Endothelial cell of umbilical vein (primary cell): ENCODE data around the gene ANO1. TPM values are rescaled to one million over a fixed set of nuclear protein-coding genes. Genes with fewer than 3 reads are reported as not detected.

ENCODE experiments used
- BruUV-seq: library from RNA; stranded (reverse); fragments of 400-500 nt; replicated peaks from 2 replicates; lab custom pipeline; 2021; lab: Mats Ljungman, UMichigan
- CTCF ChIA-PET: fragments of 300-600, 350-600 bp; sonication (Branson Sonifier 250); formaldehyde crosslinking; loops from one replicate; lab custom pipeline; 2021; ENCODE audit warnings: antibody characterized with exemption, inconsistent platforms; lab: Charles Lee
- POLR2A ChIA-PET: fragments of 300-600, 350-600 bp; sonication (Branson Sonifier 250); formaldehyde crosslinking; loops from one replicate; lab custom pipeline; 2021; ENCODE audit warnings: antibody characterized with exemption, inconsistent platforms; lab: Charles Lee
- DNase-seq: peaks from one replicate; pipeline ENCODE4 v3.0.0-alpha.2; 2011; ENCODE audit warnings: low read depth, low spot score
- FAIRE-seq: peaks from 2 replicates; lab custom pipeline; 2011; peaks lifted over from hg19 to GRCh38; lab: Jason Lieb, UNC
- H2AFZ ChIP-seq: 2 replicates; pipeline ENCODE4 v1.6.0; 2012; ENCODE audit warnings: low read depth, low read length, control low read depth, inconsistent platforms
- H3K27ac ChIP-seq: 2 replicates; pipeline ENCODE4 v1.5.1; 2011; ENCODE audit warnings: low read depth, mild to moderate bottlenecking, control low read depth, low read length, moderate library complexity; ENCODE audit not compliant: insufficient read depth
- H3K27me3 ChIP-seq, 2 experiments: 2 replicates each; pipeline versions ENCODE4 v1.6.0 to v1.6.1; 2011; ENCODE audit warnings: low read length in 2 of 2, mixed read lengths in 1 of 2; ENCODE audit not compliant: control insufficient read depth in 2 of 2, insufficient read depth in 2 of 2
- H3K36me3 ChIP-seq, 2 experiments: 2 replicates in 1 of 2; 3 replicates in 1 of 2; pipeline ENCODE4 v1.5.1; 2011; ENCODE audit warnings: low read length in 2 of 2, mild to moderate bottlenecking in 1 of 2, moderate library complexity in 1 of 2; ENCODE audit not compliant: control insufficient read depth in 2 of 2, insufficient read depth in 2 of 2; ENCODE audit errors: extremely low read depth in 1 of 2
- H3K4me1 ChIP-seq: 3 replicates; pipeline ENCODE4 v1.5.1; 2011; ENCODE audit warnings: mild to moderate bottlenecking, low read length; ENCODE audit not compliant: control insufficient read depth, insufficient read depth; ENCODE audit errors: extremely low read depth
- H3K4me2 ChIP-seq: 2 replicates; pipeline ENCODE4 v1.6.1; 2011; ENCODE audit warnings: low read length, control low read depth, mixed read lengths; ENCODE audit not compliant: insufficient read depth
- H3K4me3 ChIP-seq, 3 experiments: fragments of 200-600 bp in 1 of 3; sonication (generic), shearing (Covaris generic) in 1 of 3; replicated peaks in 1 of 3; 2 replicates each; pipeline ENCODE4 v1.5.1; 2011 to 2016; ENCODE audit warnings: control low read depth in 3 of 3, low read length in 3 of 3, mild to moderate bottlenecking in 2 of 3, inconsistent platforms in 1 of 3, low read depth in 1 of 3, moderate library complexity in 1 of 3; ENCODE audit not compliant: insufficient read depth in 1 of 3
- H3K79me2 ChIP-seq: 2 replicates; pipeline ENCODE4 v1.6.0; 2012; ENCODE audit warnings: low read length, inconsistent platforms; ENCODE audit not compliant: control insufficient read depth, insufficient read depth
- H3K9ac ChIP-seq: replicated peaks from 2 replicates; pipeline ENCODE3; 2011; ENCODE audit warnings: low read length, control low read depth; ENCODE audit not compliant: insufficient read depth; ENCODE audit errors: extremely low read depth
- H3K9me1 ChIP-seq: replicated peaks from 3 replicates; pipeline ENCODE4 v1.6.0; 2011; ENCODE audit warnings: mild to moderate bottlenecking, low read length; ENCODE audit not compliant: control insufficient read depth, insufficient read depth; ENCODE audit errors: extremely low read depth
- H3K9me3 ChIP-seq: replicated peaks from 2 replicates; pipeline ENCODE4 v1.5.1; 2012; ENCODE audit warnings: low read length, inconsistent platforms; ENCODE audit not compliant: control insufficient read depth, insufficient read depth
- H4K20me1 ChIP-seq: replicated peaks from 2 replicates; pipeline ENCODE3; 2011; ENCODE audit warnings: mild to moderate bottlenecking, low read length; ENCODE audit not compliant: control insufficient read depth, insufficient read depth; ENCODE audit errors: extremely low read depth
- EZH2 ChIP-seq: IDR thresholded peaks from 2 replicates; pipeline ENCODE4 v1.6.1; 2012; ENCODE audit warnings: borderline replicate concordance, low read depth, mild to moderate bottlenecking, moderate library complexity, low read length, inconsistent platforms; ENCODE audit not compliant: severe bottlenecking
- FOS ChIP-seq: IDR thresholded peaks from 2 replicates; pipeline ENCODE4 v1.6.1; 2011; ENCODE audit warnings: mild to moderate bottlenecking, low read length, moderate library complexity, borderline replicate concordance; ENCODE audit not compliant: insufficient read depth
- GATA2 ChIP-seq: IDR thresholded peaks from 2 replicates; pipeline ENCODE4 v1.7.0; 2011; ENCODE audit warnings: low read depth, mild to moderate bottlenecking, moderate library complexity, mixed read lengths, low read length; ENCODE audit not compliant: insufficient read length, insufficient read depth
- JUN ChIP-seq: IDR thresholded peaks from 2 replicates; pipeline ENCODE4 v1.6.1; 2011; ENCODE audit warnings: borderline replicate concordance, low read depth; ENCODE audit not compliant: insufficient read length, insufficient read depth
- MYC ChIP-seq: IDR thresholded peaks from one replicate; pipeline ENCODE4 v1.6.1; 2011; ENCODE audit warnings: mild to moderate bottlenecking, low read depth, low read length
- POLR2A ChIP-seq: IDR thresholded peaks from 2 replicates; pipeline ENCODE4 v1.6.1; 2012; ENCODE audit warnings: low read depth, mild to moderate bottlenecking, control low read depth, low read length
- POLR2AphosphoS5 ChIP-seq: IDR thresholded peaks from 2 replicates; pipeline ENCODE4 v1.6.1; 2012; ENCODE audit warnings: low read depth, mild to moderate bottlenecking, control low read depth, low read length, moderate library complexity; ENCODE audit not compliant: insufficient read depth
- dilution Hi-C: fragments of 300-500 bp; cut with MboI; formaldehyde crosslinking; loops from one replicate; pipeline ENCODE4 v1.15.0; 2019; ENCODE audit warnings: low sequenced_read_pairs; ENCODE audit not compliant: extremely low pct_ligation_motif_present
- intact Hi-C: fragments of 100-400 bp; cut with micrococcal nuclease; formaldehyde crosslinking; loops from one replicate; pipeline ENCODE4 v1.10.0; 2022
- polyA plus RNA-seq, 4 experiments: library from polyadenylated mRNA; depleted of rRNA in 3 of 4; stranded (reverse) in 3 of 4; unstranded in 1 of 4; fragments of >200 nt; gene quantifications; 2 replicates each; pipeline versions ENCODE4 v1.2.1 to v1.2.3, GENCODE V29; 2011 to 2012; ENCODE audit warnings: missing spikeins in 1 of 4
- total RNA-seq: library from RNA; stranded (reverse); gene quantifications from 2 replicates; pipeline ENCODE4 v1.2.3, GENCODE V29; 2021
- TF ChIP-seq, protein P1 (sequence below), 2 donors: IDR thresholded peaks; 1 replicate in 1 of 2; 2 replicates in 1 of 2; pipeline ENCODE4 v1.5.1; 2011; ENCODE audit warnings: low read length in 2 of 2, mild to moderate bottlenecking in 2 of 2, moderate library complexity in 2 of 2, control low read depth in 1 of 2, inconsistent platforms in 1 of 2, low read depth in 1 of 2; ENCODE audit not compliant: insufficient read depth in 1 of 2; ENCODE audit errors: extremely low read depth in 1 of 2

ANO1 gene
- total and polyA plus RNA-seq, 2 donors (not counting 3 experiments of a cell fraction or from before 2014, with no cell fraction given), result 0.03 to 0.40 TPM

DNA sequence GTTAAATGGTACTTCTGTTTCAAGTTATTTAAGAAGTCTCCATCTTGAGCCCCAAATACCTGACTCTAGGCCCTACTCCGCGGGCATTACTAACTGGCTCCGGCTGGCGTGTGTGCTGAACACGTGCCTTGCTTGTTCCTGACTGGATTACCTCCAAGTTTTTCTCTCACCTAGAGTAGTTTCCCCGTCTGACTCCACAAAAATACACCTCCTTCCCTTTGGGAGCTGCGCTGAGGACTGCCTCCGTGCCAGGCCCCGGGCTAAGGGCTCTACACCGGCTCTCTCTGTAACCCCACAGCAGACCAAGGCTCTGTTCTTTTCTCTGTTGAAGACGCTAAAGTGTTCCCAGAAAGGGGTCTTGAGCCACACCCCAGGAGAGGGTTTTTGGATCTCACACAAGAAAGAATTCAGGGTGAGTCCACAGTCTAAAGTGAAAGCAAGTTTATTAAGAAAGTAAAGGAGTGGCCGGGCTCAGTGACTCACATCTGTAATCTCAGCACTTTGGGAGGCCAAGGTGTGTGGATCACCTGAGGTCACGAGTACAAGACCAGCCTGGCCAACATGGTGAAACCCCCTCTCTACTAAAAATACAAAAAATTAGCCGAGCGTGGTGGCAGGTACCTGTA is 61.8 kb downstream of the ANO1 start:
- FAIRE-seq, result no peak
- H3K27me3 ChIP-seq, result peaks cover 0 to 3% of the 10 kb centered on the region in 2 experiments
- H3K36me3 ChIP-seq, result no peaks in the 10 kb centered on the region
- H2AFZ ChIP-seq, result no peak overlapping the region
- no peaks in the 10 kb centered on the region for H3K9me3 ChIP-seq
- dilution Hi-C loops (no loop called here), intact Hi-C loops (no loop called here)
- DNase-seq, result no peak
- ChIA-PET POLR2A (no interaction called here), CTCF (no interaction called here)
- no peaks in the 10 kb centered on the region for H3K4me1 ChIP-seq
- no peak overlapping the region for H3K4me2 ChIP-seq
- no TSS peak for BruUV-seq
- H3K79me2 ChIP-seq, result no peaks in the 10 kb centered on the region
- H4K20me1 ChIP-seq, result no peaks in the 10 kb centered on the region
- H3K9me1 ChIP-seq, result no peaks in the 10 kb centered on the region
- no peak overlapping the region for H3K9ac ChIP-seq
- no peak overlapping the region for H3K4me3 ChIP-seq
- TF ChIP-seq JUN (no peak), EZH2 (no peak), POLR2A (no peak), GATA2 (no peak), MYC (no peak), FOS (no peak), POLR2AphosphoS5 (no peak)
- TF ChIP-seq, protein P1, sequence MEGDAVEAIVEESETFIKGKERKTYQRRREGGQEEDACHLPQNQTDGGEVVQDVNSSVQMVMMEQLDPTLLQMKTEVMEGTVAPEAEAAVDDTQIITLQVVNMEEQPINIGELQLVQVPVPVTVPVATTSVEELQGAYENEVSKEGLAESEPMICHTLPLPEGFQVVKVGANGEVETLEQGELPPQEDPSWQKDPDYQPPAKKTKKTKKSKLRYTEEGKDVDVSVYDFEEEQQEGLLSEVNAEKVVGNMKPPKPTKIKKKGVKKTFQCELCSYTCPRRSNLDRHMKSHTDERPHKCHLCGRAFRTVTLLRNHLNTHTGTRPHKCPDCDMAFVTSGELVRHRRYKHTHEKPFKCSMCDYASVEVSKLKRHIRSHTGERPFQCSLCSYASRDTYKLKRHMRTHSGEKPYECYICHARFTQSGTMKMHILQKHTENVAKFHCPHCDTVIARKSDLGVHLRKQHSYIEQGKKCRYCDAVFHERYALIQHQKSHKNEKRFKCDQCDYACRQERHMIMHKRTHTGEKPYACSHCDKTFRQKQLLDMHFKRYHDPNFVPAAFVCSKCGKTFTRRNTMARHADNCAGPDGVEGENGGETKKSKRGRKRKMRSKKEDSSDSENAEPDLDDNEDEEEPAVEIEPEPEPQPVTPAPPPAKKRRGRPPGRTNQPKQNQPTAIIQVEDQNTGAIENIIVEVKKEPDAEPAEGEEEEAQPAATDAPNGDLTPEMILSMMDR (IDR thresholded peaks at IDR 0.05; ENCODE audit: extremely low read depth in 1 of 2, insufficient read depth in 1 of 2, low read depth in 1 of 2, low read length in 2 of 2), result no peak
- no peak overlapping the region for H3K27ac ChIP-seq
